AG10803 (cell line): ENCODE data around the gene HNRNPR.

Source experiments
- DNase-seq: peaks from one replicate; pipeline ENCODE4 v3.0.0; 2010; ENCODE audit warnings: low read depth
- H3K4me3 ChIP-seq: 2 replicates; pipeline ENCODE4 v1.5.1; 2011; ENCODE audit warnings: mild to moderate bottlenecking, low read length, control low read depth
- TF ChIP-seq, protein P1 (sequence below): conservative IDR thresholded peaks from 2 replicates; pipeline ENCODE4 v1.5.1; 2011; ENCODE audit warnings: mild to moderate bottlenecking, low read length, control low read depth, inconsistent platforms

The HNRNPR gene

DNA sequence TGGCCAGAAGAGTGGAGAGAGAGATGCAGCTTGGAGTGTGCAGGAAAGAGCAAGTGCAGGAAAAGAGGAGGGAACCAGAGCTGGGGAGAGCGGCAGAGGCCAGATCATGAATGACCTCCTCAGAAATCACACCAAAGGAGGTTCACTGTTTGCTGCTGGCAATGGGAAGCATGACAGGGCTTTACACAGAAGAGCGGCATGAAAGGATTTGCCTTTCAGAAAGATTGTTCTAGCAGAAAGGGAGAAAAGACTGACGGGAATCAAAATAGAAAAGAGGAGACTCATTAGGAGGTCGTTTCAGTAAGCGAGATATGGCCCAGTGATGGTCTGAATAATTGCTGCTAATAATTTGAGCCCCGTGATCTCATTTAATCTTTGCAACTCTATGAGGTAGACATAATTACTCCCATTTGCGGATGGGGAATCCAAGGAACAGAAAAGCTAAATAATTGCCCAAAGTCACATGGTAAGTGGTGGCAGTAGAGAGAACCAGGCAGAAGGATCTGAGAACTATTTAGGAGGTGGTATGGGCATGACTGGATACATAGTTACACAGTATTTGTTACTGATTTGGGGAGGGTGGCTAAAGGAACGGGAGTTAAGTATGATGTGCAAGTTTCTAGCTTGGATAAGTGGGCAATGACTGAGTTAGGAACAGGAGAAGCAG, 12.5 kb upstream of the HNRNPR start:
- TF ChIP-seq, protein P1, sequence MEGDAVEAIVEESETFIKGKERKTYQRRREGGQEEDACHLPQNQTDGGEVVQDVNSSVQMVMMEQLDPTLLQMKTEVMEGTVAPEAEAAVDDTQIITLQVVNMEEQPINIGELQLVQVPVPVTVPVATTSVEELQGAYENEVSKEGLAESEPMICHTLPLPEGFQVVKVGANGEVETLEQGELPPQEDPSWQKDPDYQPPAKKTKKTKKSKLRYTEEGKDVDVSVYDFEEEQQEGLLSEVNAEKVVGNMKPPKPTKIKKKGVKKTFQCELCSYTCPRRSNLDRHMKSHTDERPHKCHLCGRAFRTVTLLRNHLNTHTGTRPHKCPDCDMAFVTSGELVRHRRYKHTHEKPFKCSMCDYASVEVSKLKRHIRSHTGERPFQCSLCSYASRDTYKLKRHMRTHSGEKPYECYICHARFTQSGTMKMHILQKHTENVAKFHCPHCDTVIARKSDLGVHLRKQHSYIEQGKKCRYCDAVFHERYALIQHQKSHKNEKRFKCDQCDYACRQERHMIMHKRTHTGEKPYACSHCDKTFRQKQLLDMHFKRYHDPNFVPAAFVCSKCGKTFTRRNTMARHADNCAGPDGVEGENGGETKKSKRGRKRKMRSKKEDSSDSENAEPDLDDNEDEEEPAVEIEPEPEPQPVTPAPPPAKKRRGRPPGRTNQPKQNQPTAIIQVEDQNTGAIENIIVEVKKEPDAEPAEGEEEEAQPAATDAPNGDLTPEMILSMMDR = no peak
- DNase-seq = no peak
- H3K4me3 ChIP-seq = no peak overlapping the region

DNA sequence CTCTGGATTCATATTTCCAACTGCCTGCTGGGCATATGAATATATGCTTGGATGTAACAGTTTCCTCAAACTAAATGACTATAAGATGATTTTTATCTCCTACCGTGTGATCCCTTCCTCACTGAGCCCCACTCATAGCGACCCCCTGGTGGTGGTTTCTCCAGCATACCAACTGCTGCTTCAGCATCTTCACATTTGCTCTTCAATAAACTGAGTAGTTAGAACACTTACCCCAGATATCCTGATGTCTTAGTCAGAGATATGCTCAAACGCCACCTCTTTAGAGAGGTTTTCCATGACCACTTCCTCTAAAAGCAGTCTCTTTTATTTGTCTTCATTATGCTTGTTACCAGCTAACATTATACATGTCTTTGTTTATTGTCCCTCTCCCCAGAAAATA, 10.2 kb upstream of the HNRNPR start:
- TF ChIP-seq, protein P1 = no peak
- DNase-seq = no peak

DNA sequence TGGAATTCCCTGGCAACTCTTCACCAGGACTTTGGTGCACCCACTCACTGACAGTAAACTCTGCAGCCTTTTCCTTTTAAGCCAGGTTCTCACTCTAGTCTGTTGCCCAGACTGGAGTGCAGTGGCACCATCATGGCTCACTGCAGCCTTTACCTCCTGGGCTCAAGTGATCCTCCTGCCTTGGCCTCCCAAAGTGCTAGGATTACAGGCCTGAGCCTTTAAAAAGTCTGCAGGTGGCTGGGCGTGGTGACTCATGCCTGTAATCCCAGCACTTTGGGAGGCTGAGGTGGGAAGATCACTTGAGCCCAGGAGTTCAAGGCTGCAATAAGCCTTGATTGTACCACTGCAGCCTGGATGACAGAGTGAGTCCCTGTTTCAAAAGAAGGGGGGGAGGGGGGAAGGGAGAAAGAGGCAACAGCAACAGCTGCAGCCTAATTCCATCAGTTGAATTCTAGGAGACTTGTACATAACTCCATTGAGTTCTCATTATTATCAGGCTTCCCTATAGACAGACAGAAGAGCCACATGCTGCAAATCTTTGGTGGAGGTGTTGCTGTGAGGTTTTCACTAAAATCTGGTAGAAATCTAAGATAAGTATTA, 8.1 kb upstream of the HNRNPR start:
- TF ChIP-seq, protein P1 = no peak
- no peak overlapping the region for H3K4me3 ChIP-seq
- no peak for DNase-seq

More for the DNA sequence above, 10.2 kb upstream of the HNRNPR start:
- H3K4me3 ChIP-seq = no peak overlapping the region

DNA sequence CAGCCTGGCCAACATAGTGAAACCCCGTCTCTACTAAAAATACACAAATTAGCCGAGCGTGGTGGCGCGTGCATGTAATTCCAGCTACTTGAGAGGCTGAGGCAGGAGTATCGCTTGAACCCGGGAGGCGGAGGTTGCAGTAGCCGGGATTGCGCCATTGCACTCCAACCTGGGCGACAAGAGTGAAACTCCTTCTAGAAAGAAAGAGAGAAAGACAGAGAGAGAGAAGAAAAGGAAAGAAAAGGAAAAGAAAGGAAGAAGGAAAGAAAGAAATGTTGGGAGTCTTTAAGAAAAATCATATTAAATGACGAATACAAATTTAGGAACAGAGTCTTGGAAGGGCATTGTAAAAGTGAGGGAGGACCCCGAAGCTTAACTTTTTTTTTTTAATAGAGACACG, 1.8 kb upstream of the HNRNPR start:
- TF ChIP-seq, protein P1 = no peak
- DNase-seq = no peak
- H3K4me3 ChIP-seq = no peak overlapping the region

DNA sequence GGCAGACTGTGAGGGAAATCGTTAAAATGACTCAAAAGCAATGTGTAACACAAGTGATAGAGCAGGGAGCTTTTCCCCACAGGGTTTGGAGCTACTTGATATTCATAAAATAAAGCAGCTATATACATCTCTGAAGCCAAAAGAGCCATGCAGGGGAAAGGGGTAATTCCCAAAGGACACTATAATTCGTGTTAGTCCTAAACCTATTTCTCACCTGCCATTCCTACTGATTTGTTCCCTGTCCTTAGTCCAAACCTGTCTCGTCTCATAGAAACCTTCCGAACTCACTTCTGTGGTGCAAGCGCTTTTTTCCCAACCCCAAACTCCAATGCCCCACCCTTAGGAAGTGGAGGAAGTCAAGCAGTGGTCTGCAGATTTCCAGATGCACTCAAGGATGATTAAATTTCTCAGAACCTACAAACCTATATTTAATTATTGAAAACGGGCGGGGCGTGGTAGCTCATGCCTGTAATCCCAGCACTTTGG, 946 bp upstream of the HNRNPR start:
- TF ChIP-seq, protein P1 = no peak
- H3K4me3 ChIP-seq = peak overlapping the region; percentile 73
- no peak for DNase-seq

DNA sequence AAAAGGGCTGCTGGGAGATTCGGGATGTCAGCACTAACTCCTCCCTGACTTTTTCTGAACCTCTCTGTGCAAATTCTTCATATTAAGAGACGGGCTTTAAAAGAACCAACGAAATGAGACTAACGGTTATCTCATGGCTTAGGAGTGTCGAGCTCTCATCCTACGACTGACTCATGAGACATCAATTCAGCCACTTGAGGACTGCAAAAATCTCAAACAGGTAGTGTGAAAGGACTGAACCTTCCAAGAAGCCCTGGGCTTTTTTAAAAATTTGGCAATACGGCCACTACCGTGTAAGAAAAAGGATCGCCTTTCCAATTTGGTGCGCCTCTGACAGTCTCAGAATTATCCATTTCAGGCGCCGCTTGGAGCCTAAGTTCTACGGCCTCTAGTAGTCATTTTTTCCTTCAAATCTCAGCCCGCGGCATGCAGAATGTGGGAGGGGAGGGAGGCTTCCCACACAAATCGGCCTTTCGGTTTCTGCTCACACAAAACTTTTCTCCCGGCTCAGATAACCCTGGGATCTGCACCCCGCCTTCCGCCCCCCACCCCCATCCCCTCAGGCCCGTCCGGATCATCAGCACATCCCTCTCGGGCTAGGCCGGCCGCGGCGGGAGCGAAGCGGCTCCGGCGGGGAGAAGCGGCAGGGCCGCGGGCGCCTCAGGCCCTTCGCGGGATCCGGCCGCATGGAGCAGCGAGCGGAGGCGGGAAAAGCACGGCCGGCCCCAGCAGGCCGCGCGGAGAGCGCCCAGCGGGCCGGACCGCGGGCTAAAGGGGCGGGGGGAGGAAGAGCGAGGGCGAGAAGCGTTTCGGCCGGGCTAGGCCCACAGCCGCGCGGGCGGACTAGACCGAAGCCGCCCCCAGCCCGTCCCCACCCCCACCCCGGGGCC, 618 bp downstream of the HNRNPR start:
- peak overlapping the region; percentile 76 for H3K4me3 ChIP-seq
- DNase-seq = peak; percentile 73
- TF ChIP-seq, protein P1 = no peak
